GM18502 (cell line): ENCODE measurements around the gene NCAPD3.

ENCODE experiments used
- ATAC-seq: cut with Tn5 transposase; IDR thresholded peaks from one replicate; pipeline ENCODE4 v1.9.1; 2021; ENCODE audit warnings: mild to moderate bottlenecking; ENCODE audit not compliant: unreplicated experiment, poor library complexity

NCAPD3 gene

GRCh38 chr11:134170919-134171281, 52.9 kb downstream of the NCAPD3 start:
- ATAC-seq, result no peak

- ATAC-seq, result no peak
Observed at GRCh38 chr11:134170177-134170918, 53.4 kb downstream of the NCAPD3 start.

- ATAC-seq, result no peak
Observed at GRCh38 chr11:134164490-134165370, 59.0 kb downstream of the NCAPD3 start.

- ATAC-seq, result no peak
Observed at GRCh38 chr11:134159652-134160051, 64.1 kb downstream of the NCAPD3 start.

- no peak for ATAC-seq
Observed at GRCh38 chr11:134158023-134158422, 65.7 kb downstream of the NCAPD3 start.

GRCh38 chr11:134157451-134157850, 66.3 kb downstream of the NCAPD3 start:
- ATAC-seq, result no peak

- ATAC-seq, result no peak
Observed at GRCh38 chr11:134155946-134156865, 67.6 kb downstream of the NCAPD3 start.

- no peak for ATAC-seq
Observed at GRCh38 chr11:134155456-134155855, 68.3 kb downstream of the NCAPD3 start.

- no peak for ATAC-seq
Observed at GRCh38 chr11:134154441-134154840, 69.3 kb downstream of the NCAPD3 start.

GRCh38 chr11:134153147-134153905, 70.4 kb downstream of the NCAPD3 start:
- no peak for ATAC-seq

GRCh38 chr11:134152696-134153095, 71.1 kb downstream of the NCAPD3 start:
- ATAC-seq, result no peak

GRCh38 chr11:134151083-134151747, 72.6 kb downstream of the NCAPD3 start:
- ATAC-seq, result no peak

- ATAC-seq, result no peak
Observed at GRCh38 chr11:134150195-134150903, 73.4 kb downstream of the NCAPD3 start.

- no peak for ATAC-seq
Observed at GRCh38 chr11:134149371-134149770, 74.4 kb downstream of the NCAPD3 start.

- ATAC-seq, result no peak
Observed at GRCh38 chr11:134146598-134146997, 77.2 kb downstream of the NCAPD3 start.

GRCh38 chr11:134145715-134146114, 78.1 kb downstream of the NCAPD3 start:
- no peak for ATAC-seq

- ATAC-seq, result no peak
Observed at GRCh38 chr11:134144744-134145143, 79.0 kb downstream of the NCAPD3 start.

- ATAC-seq, result no peak
Observed at GRCh38 chr11:134143801-134144200, 80.0 kb downstream of the NCAPD3 start.

GRCh38 chr11:134142536-134142935, 81.2 kb downstream of the NCAPD3 start:
- no peak for ATAC-seq
